ENCODE results near the gene KLF17.
"Not testable (repeated sequence)": the region's sequence is repeated elsewhere in the genome, so short reads cannot be mapped to it uniquely, and the experiment has no call there.

The KLF17 gene

DNA sequence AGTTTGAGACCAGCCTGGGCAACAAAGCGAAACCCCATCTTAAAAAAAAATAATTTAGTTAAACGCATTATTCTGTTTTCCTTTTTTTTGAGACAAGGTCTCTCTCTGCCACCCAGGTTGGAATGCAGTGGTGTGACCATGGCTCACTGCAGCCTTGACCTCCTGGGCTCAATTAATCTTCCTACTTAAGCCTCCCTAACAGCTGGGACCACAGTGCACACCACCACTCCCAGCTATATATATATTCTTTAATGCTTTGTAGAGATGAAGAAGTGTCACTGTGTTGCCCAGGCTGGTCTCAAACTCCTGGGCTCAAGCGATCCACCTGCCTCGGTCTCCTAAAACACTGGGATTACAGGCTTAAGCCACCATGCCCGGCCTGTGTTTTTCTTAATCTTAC is 7.7 kb upstream of the KLF17 start:
- DNase-seq (ENCODE audit: low spot score): no peak

DNA sequence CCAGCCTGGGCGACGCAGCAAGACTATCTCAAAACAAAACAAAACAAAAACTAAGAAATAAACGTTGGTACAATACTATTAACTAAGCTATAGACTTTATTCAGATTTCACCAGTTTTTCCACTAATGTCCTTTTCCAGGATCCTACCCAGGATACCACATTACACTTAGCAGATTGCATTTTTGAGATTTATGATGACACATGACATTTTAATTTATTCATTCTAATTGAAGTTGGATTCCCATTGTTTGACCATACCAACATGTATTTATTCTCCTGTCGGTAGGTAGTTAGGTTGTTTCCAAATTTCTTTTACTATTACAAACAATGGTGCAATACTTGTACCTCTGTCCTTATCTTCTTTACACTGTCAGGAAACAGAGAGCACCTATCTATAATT is 6.8 kb upstream of the KLF17 start:
- no peak for DNase-seq (ENCODE audit: low spot score)

DNA sequence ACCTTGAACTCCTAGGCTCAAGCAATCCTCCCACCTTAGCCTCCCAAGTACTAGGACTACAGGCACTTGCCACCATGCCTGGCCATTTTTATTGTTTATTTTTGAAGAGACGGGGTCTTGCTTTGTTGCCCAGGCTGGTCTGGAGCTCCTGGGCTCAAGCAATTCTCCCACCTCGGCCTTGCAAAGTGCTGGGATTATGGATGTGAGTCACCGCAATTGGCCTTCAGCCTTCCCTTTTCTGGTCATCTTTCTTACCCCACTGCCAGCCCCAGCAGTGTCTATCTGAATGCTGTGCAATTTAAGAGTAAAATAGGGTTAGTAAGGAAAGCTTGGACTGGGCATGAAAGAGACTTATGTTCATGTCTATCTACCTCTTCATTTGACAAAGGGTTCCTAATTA is 6.1 kb upstream of the KLF17 start:
- DNase-seq (ENCODE audit: low spot score): no peak

DNA sequence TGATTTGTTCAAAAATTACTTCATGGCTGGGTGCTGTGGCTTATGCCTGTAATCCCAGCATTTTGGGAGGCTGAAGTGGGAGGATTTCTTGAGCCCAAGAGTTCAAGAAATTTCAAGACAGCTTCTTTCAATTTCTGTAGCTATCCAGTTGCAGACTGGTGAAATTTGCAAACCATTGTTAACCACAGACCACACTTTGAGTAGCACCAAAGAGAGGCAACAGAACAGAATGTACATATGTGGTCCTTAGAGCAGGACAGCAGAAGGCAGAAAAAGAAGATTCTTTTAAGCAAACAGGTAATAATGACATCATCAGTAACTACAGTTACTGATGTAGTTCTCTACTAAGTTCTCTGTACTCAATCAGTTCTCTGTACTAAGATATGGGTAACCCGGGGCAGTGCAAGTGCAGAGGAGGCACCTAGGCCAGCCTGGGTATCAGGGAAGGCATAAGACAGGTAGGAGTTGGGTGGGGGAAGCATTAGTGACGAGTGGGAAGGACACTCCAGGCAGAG is 5.5 kb upstream of the KLF17 start:
- DNase-seq (ENCODE audit: low spot score): no peak

DNA sequence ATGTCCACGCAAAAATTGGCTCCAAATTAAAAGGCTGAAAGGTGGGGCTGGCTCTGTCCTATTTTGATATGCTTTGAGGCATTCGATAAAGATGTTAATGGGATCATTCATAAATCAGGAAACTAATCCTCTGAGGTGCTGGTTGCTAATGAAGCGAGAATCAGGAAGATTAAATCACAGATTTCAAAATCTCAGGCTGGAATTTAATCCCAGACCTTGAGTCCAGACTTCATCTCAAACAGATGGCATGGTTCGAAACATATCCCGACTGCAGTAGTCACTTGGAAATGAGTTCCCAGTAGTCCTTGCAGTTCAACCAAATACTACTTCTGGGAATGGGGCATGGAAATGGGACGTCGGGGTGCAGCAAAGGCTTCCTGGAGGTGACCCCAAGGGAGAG is 4.5 kb upstream of the KLF17 start:
- DNase-seq (ENCODE audit: low spot score): no peak

DNA sequence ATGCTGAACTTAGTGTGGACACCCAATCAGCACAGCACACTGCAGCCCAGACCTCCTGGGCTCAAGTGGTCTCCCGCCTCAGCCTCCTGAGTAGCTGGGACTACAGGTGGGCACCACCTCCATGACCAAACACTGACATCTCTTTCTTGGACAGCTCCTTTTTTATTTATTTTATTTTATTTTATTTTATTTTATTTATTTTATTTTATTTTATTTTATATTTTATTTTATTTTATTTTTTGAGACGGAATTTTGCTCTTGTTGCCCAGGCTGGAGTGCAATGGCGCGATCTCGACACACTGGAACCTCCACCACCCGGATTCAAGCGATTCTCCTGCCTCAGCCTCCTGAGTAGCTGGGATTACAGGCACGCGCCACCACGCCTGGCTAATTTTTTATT is 1.3 kb upstream of the KLF17 start:
- DNase-seq (ENCODE audit: low spot score): not testable (repeated sequence)

DNA sequence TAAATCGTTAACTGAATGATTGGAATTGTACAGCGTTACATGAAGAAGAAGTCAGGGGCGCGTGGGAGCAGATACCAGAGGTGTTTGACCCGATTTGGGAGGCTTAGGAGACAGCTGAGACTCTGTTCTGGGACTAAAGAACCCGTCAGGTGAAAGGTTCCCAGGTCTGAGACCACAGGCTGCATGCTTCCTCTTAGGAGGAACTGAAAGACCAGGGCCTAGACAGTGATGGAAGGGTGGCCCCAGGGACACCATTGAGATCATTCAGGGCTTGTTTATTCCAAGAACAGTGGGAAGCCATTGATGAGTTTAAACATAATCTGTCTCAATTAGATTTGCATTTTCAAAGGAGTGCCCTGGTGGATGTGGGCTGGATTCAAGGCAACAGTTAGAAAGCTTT is 904 bp downstream of the KLF17 start:
- DNase-seq (ENCODE audit: low spot score): no peak

DNA sequence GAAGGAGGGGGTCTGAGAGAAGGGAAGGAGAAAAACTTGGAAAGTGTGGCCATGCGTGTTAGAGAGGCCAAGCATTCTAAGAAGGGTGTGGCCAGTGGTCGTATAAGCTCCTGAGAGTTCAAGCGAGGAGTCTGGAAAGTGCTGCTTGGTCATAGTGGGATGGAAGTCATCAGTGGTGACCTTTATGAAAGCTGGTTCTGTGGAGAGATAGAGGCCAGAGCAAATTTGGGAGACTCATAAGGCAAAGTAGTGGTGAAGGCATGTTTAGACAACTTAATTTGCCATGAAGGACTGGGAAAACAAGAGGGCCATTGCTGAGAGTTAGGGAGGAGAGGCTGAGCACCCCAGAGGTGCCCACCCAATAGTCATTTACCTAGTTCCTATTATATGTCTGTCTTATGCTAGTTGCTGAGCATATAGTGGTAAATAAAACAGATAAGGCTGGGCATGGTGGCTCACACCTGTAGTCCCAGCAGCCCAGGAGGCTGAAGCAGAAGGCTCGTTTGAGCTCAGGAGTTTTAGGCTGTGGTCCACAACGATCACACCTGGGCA is 1.9 kb downstream of the KLF17 start:
- no peak for DNase-seq (ENCODE audit: low spot score)

DNA sequence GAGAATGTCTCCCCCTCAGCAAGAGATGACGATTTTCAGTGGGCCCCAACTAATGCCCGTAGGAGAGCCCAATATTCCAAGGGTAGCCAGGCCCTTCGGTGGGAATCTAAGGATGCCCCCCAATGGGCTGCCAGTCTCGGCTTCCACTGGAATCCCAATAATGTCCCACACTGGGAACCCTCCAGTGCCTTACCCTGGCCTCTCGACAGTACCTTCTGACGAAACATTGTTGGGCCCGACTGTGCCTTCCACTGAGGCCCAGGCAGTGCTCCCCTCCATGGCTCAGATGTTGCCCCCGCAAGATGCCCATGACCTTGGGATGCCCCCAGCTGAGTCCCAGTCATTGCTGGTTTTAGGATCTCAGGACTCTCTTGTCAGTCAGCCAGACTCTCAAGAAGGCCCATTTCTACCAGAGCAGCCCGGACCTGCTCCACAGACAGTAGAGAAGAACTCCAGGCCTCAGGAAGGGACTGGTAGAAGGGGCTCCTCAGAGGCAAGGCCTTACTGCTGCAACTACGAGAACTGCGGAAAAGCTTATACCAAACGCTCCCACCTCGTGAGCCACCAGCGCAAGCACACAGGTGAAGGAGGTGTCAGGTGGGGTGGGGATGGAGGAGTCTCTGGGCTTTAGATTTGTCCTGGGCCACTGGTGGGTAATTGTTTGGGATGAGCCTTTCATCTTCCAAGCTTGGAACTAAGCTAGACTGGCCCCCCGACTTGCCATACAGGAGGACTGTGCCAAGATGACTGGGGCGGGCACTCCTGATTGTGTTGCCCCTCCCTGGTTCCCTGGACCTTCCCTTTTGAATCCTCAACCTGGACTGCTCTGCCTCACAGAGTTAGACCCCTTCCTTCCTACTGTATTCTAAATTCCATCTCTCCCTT is 11.2 kb downstream of the KLF17 start:
- no peak for DNase-seq (ENCODE audit: low spot score)

DNA sequence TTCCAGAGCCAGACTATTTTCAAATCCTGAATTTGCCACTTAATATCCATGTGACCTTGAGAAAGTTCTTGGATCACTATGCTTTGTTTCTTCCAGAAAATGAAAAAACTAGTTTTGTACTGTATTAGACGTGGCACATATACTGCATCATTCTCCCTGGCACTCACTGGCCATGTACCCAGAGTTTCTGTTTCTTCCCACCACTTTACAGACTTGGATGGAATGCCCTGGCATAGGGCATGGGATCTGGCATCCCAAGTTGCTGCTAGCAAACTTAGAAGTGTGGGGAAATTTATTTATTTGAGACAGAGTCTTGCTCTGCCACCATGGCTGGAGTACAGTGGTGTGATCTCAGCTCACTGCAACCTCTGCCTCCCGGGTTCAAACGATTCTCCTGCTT is 12.8 kb downstream of the KLF17 start:
- DNase-seq (ENCODE audit: low spot score): no peak

DNA sequence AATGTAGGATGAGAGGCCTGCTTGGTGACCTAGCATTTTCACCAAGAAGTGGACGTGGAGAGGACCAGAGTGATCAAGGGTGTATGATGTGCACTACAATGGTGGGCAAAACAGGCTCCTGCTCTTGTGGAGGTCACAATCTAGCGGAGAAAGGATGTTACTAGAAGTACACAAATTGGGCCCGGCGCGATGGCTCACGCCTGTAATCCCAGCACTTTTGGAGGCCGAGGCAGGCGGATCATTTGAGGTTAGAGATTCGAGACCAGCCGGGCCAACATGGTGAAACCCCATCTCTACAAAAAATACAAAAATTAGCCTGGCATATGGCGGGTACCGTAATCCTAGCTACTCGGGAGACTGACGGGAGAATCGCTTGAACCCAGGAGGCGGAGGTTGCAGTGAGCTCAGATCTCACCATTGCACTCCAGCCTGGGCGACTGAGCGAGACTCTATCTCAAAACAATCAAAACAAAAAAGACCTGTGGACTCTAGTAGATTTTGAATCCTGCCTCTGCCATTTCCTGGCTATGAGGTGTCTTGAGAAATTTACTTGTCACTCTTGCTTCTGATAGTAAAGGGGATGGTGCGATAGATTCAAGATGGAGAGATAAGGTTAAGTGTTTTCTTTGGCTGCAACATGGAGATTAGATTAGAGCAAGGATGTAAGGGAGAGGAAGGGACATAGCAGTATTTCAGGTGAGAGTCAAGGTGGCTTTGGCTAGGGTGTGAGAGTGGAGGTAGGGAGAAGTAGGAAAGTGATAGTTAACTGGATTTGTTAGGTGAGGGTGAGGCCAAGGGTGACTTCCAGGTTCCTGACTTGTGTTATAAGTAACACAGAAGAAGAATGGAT is 15.7 kb downstream of the KLF17 start:
- DNase-seq (ENCODE audit: low spot score): no peak

DNA sequence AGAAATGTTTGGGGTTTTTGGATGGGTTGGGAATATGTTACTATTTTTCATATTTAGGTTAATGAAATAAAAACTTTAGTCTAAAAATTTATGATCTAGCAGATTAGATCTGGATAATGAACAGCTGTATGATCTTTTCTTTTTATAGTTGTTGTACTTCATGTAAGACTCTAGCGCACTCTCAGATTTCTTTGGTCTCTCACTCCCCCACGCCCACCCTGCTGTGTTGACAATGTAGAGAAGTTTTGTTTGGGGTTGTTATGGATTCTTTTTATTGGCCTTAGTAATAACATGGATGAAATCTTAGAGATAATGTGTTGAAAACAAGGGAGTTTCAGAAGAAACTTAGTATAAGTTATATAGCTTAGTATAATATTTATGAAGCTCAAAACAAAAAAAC is 17.3 kb downstream of the KLF17 start:
- no peak for DNase-seq (ENCODE audit: low spot score)

DNA sequence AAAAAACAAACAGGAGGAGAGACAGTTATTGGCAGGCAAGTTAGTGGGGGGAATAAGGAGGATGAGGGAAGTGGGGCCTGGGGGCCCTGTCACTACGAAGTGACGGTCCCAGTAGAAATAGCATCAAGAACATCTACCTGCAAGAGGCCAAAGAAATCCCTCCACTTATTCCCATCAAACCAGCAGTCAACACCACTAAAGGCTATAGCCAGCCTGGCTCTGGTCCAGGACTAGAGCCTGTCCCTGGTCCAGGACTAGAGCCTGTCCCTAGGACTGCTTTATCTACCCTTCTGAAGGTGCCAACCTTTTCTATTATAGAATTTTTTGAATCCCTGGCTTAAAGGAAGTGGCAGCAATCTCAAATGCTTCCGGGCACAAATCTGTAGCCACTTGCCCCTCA is 19.6 kb downstream of the KLF17 start:
- no peak for DNase-seq (ENCODE audit: low spot score)

DNA sequence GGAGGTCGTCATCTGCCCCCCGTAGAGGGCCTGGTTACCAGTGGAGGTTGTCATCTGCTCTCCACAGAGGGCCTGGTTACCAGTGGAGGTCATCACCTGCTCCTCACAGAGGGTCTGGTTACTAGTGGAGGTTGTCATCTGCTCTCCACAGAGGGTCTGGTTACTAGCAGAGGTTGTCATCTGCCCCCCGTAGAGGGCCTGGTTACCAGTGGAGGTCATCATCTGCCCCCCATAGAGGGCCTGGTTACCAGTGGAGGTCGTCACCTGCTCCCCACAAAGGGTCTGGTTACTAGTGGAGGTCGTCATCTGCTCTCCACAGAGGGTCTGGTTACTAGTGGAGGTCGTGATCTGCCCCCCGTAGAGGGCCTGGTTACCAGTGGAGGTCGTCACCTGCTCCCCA is 20.9 kb downstream of the KLF17 start:
- not testable (repeated sequence) for DNase-seq (ENCODE audit: low spot score)

DNA sequence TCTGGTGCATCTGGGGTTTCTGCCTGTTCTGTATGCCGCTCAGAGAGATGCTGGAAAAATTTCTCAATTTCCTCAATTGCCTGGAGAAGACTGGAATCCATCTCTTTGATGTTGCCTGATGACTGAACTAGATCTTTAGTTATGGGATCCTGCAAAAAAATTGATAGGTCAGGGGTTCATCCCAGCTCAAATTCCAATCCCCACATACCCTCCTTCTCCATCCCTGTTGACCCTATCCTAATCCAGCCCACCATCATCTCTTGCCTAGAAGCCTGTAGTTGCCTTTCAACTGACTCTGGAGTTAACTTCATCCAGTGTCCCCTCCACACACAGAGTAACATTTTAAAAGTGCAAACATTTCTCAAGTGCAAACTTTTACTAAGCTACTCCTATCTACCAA is 22.9 kb downstream of the KLF17 start, which contains the start of gene KLF18:
KLF18 (minus strand) TSS at position 101 of the 400 bp plus-strand sequence; CDS start at position 101, 0 bp downstream.
- no peak for DNase-seq (ENCODE audit: low spot score)

DNA sequence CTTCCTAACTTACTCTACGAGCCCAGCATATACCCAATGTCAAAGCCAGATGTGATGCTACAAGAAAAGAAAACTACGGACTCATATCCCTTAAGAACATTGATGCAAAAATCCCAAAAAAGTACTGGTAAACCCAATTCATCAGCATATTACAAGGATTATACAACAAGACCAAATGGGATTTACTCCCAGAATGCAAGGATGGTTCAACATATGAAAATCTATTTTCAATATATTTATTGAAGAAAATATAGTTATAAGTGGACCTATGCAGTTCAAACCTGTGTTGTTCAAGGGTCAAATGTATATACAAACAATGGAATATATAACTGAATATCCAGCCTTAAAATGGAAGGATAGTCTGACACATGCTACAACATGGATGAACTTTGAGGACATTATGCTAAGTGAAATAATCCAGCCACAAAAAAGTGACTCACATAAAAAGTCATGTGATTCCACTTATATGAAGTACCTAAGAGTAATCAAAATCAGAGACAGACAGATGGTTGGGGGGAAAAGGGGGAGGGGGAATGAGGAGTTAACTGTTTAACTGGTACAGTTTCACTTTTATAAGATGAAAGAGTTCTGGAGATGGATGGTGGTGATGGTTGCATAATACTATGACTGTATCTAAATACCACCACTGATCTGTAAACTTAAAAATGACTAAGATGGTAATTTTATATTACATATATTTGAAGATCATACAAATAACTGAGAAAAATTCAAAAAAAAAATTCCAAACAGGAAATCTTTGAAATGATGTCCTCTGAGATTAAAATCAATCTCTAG is 26.5 kb downstream of the KLF17 start:
- DNase-seq (ENCODE audit: low spot score): no peak

DNA sequence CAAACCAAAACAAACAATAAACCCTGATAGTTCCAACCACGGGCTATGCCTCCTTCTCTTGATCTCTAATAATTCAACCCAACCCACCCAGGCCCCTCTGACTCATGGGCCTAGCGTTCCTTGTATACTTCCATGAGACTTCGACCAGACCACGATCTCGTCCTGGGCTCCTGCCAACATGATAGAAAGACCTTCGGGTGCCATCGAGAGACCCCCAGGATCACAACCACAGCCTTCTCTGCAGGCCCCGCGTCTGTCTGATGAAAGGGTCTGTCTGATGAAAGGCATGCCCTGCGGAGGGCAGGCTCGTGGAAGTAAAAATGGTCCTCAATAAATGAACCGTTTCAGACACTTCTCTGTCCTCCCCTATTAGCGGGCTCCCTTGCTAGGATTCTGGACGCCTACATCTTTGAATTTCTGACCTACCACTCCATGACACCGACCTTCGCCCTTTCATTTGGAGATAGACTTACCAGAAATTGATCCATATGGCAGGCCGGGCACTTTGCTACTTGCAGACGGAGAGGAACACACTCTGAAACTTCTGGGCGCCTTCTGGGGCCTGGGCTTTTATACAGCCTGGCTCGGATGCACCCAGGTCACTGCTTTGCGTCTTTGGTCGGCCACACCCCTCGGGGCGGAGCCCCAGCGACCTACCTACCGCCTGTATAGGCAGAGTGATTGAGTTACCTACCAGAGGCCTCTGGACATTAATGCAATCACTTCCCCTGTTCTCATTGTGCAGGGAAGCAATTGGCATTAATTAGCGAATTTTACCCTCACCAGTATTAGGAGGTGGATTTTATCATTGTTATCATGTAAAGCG is 28.1 kb downstream of the KLF17 start:
- no peak for DNase-seq (ENCODE audit: low spot score)

DNA sequence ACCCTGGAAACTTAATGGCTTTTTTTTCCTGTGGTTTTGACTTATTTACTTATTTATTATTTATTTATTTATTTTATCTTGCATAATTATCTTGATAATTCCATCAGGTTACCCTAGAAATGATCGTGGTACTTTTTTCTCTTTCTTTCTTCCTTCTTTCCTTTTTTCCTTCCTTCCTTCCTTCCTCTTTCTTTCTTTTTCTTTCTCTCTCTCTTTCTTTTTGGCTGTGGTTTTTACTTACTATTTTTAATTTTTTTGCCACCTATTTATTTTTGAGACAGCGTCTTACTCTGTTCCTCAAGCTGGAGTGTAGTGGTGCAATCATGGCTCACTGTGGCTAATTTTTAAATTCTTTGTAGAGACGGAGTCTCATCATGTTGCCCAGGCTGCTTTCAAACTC is 29.0 kb downstream of the KLF17 start:
- DNase-seq (ENCODE audit: low spot score): no peak

DNA sequence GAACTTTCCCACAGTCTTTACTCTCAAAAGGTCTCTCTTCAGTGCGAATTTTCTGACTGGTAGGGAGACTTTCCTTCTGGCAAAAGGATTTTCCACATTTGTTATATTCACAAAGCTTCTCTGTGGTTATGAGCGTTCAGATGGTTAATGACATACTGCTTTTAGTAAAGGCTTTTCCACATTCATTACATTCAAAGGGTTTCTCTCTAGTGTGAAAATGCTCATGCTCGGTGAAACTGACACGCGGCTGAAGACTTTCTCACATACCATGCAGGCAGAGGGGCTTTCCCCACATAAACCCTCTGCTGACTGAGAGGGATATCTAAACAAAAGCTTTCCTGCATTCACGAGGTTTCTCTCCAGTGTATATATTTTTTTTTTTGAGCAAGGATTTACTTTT is 32.7 kb downstream of the KLF17 start:
- no peak for DNase-seq (ENCODE audit: low spot score)

DNA sequence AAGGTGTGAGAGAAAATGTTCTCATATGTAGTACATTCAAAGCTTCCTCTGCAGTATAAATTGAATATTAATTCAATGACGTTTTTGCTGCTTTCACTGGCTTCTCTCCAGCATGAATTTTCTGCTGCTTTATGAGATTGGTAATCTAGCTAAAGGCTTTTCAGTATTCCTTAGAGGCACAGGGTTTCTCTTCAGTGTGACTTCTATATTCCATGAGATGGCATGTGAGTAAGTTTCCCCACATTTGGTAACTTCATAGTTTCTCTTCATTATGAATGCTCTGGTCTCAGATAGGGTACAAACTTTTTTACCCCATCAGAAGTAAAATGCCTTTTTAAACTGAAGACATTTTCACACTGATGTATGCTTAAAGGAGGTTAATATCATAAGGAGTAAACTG is 33.2 kb downstream of the KLF17 start:
- DNase-seq (ENCODE audit: low spot score): no peak

DNA sequence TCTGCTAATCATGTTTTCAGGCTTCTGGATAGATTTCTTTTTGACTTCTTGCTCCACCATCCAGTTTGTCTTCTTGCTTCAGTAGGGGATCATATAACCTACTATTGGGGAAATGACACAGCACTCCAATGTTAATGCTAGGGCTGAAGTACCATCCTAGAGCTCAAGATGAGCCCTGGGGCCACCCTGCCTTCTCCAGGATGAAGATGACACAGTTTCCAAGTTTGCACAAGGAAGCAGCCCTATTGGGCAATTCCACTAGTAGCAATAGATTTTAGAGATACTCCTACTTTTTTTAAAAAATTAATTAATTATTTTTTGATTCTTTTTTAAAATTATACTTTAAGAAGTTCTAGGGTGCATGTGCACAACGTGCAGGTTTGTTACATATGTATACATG is 34.1 kb downstream of the KLF17 start:
- no peak for DNase-seq (ENCODE audit: low spot score)
